GM13976 (cell line): Measurements from ENCODE around the gene AURKA.

Experiments
- DNase-seq: peaks from one replicate; pipeline ENCODE4 v3.0.0; 2012; ENCODE audit warnings: low spot score
- CTCF ChIP-seq: IDR thresholded peaks from 2 replicates; pipeline ENCODE4 v1.5.1; 2012; ENCODE audit warnings: borderline replicate concordance, mild to moderate bottlenecking; ENCODE audit not compliant: insufficient read depth; ENCODE audit errors: extremely low read depth, missing control alignments, control extremely low read depth
- in situ Hi-C: fragments of 300-500 bp; cut with MboI; formaldehyde crosslinking; loops from one replicate; pipeline ENCODE4 v1.12.0; 2022; ENCODE audit warnings: low sequenced_read_pairs, mixed read lengths, inconsistent platforms; ENCODE audit not compliant: unreplicated experiment

AURKA gene

DNA sequence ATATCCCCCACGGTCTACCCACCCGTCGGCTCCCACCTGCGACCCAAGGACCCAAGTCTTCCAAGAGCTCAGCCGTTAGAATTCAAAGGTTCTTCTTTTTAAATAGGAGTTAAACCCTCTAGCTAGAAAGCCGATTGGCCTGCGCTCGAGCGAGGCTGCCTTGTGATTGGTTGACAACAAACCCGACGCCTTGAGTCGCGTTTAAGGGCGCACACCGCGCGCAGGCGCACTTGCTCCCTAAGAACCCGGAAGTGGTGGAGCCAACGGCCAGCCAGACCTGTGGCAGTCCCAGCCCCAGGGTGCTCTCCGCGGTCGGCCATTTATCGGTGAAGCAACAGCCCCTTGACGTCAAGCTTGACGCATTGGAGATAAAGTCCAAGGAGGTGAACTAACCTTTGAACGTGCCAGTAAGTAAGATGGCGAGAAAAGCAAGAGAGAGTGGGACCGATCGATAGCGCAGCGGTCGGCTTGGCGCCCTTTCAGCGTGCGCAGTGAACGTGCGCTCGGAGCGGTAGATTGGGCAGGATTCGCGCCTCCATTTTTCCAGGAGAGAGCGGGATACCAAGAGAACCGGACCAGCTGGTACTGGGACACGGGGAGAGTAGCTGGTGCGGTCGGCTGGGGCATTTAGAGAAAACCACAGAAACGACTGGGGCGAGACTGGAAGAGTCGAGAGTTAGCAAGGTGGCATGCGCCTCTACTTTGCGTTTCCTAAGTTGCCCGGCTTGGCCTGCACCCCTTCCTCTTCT, at the start of gene AURKA, which contains the start of gene CSTF1:
Gene AURKA, minus strand, starts transcription at position 84 of the 749 bp plus-strand sequence. CDS start 4,018 bp downstream, outside the sequence.
Gene CSTF1, plus strand, starts transcription at position 514 of the 749 bp plus-strand sequence. CDS start 2,908 bp downstream, outside the sequence.
- DNase-seq, result peak; percentile 100
- in situ Hi-C loops, result no loop called here
- TF ChIP-seq CTCF, result no peak

GRCh38 chr20:56440346-56441007, 48.5 kb upstream of the AURKA start:
- peak; percentile 68 for DNase-seq
- in situ Hi-C loops, result no loop called here
- no peak for TF ChIP-seq CTCF

DNA sequence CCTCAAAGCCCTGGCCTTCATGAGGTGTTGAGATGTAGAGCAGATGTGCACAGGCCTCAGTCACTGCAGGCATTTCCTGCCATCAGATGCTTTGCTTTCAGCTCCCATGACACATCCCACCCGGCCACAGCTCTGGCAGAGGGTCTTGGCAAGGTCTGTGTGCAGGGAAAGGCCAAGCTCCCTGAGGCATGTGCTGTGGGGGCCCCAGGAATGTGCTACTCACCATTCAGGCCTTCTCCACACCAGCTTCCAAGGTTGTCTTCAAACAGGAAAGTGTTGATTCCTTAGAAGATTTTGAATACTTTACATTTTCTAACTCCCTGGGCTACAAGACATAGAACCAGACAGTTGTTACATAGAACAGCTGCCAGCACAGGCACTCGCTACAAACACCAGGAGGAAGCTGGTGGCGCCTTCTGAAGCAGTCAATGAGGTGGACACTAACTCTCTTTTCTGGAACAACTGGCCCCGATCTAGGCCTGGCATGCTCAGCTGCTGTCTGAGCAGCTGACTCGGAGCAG, 47.8 kb upstream of the AURKA start:
- DNase-seq, result no peak
- in situ Hi-C loops, result no loop called here
- no peak for TF ChIP-seq CTCF

DNA sequence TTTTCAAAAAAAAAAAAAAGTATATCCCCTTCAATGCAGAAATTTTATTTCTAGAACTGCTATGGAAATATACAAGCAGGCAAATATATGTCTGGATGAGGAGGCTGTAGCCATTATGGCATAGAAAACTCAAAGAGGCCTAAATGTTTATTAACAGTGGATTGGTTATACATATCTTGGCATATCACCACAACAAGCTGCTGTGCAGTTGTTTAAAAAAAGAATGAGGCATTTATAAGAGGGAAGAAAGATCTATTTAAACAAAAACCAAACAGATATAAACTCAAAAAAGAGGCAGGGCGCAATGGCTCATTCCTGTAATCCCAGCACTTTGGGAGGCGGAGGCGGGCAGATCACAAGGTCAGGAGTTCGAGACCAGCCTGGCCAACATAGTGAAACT, 46.3 kb upstream of the AURKA start:
- no peak for DNase-seq
- in situ Hi-C loops, result no loop called here
- no peak for TF ChIP-seq CTCF

DNA sequence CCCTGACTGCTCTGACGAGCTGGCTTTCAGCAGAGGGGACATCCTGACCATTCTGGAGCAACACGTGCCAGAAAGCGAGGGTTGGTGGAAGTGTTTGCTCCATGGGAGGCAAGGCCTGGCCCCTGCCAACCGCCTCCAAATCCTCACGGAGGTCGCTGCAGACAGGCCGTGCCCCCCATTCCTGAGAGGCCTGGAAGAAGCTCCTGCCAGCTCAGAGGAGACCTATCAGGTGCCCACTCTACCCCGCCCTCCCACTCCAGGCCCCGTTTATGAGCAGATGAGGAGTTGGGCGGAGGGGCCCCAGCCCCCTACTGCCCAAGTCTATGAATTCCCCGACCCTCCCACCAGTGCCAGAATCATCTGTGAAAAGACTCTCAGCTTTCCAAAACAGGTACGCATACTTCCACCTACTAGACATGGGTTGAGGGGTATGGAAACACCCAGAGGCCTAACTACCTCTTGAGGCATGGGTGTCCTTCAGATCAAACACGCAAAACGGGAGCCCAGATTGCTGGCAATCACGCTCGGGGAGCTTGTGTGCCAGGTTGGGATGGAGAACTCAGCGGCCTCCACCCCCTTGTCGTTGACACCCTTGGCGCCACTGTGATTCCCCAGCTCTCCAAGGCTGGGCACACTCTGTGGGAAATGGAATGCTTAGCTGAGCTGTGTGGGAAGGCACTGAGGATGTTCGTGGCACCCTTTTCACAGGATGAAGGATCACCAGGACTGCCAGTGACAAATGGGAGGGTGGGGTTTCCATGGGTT, 45.4 kb upstream of the AURKA start:
- DNase-seq, result no peak
- TF ChIP-seq CTCF, result no peak
- in situ Hi-C loops, result no loop called here

- TF ChIP-seq CTCF, result no peak
- in situ Hi-C loops, result no loop called here
- no peak for DNase-seq
Observed at GRCh38 chr20:56433880-56434255, 41.9 kb upstream of the AURKA start.
